Panc1 (cell line): ENCODE measurements around the gene FBXL22. TPM values are rescaled to one million over a fixed set of nuclear protein-coding genes. Genes with fewer than 3 reads are reported as not detected.

Experiments
- ATAC-seq: fragments of 200-7000 bp; cut with Tn5 transposase; 2 replicates; pipeline ENCODE4 v1.9.1; 2020; ENCODE audit warnings: mild to moderate bottlenecking, moderate library complexity
- BruUV-seq: library from RNA; stranded (reverse); fragments of 400-500 nt; replicated peaks from 2 replicates; lab custom pipeline; 2021; lab: Mats Ljungman, UMichigan
- CTCF ChIA-PET: fragments of 300-600 bp; sonication (Branson Sonifier 250); formaldehyde crosslinking; loops from one replicate; lab custom pipeline; 2022; ENCODE audit warnings: antibody characterized with exemption; lab: Charles Lee
- POLR2A ChIA-PET: fragments of 300-600 bp; sonication (Branson Sonifier 250); formaldehyde crosslinking; loops from one replicate; lab custom pipeline; 2022; ENCODE audit warnings: antibody characterized with exemption; lab: Charles Lee
- DNase-seq: peaks from one replicate; pipeline ENCODE4 v3.0.0-alpha.2; 2010; ENCODE audit warnings: low read depth, low spot score
- H3K27ac ChIP-seq: 2 replicates; pipeline ENCODE4 v1.5.1; 2011; ENCODE audit warnings: mild to moderate bottlenecking, low read length, inconsistent platforms
- H3K27me3 ChIP-seq: fragments of 200-500 bp; sonication (Bioruptor generic); 2 replicates; pipeline ENCODE4 v1.6.0; 2014; ENCODE audit warnings: low read length, inconsistent platforms; ENCODE audit not compliant: control insufficient read depth, insufficient read depth
- H3K36me3 ChIP-seq: fragments of 200-500 bp; sonication (Bioruptor generic); 2 replicates; pipeline ENCODE4 v1.5.1; 2014; ENCODE audit warnings: inconsistent platforms, mild to moderate bottlenecking, low read length, moderate library complexity; ENCODE audit not compliant: control insufficient read depth, insufficient read depth
- H3K4me1 ChIP-seq: 2 replicates; pipeline ENCODE4 v1.5.1; 2011; ENCODE audit warnings: inconsistent platforms, mild to moderate bottlenecking, low read length, moderate library complexity; ENCODE audit not compliant: control insufficient read depth, insufficient read depth
- H3K4me3 ChIP-seq, 2 experiments: 2 replicates each; pipeline ENCODE4 v1.5.1; 2011 to 2012; ENCODE audit warnings: low read depth in 2 of 2, low read length in 2 of 2, mild to moderate bottlenecking in 2 of 2, inconsistent platforms in 1 of 2, moderate library complexity in 1 of 2
- H3K9me3 ChIP-seq: fragments of 200-500 bp; sonication (Bioruptor generic); 2 replicates; pipeline ENCODE4 v1.5.1; 2014; ENCODE audit warnings: low read depth, mild to moderate bottlenecking, inconsistent platforms, low read length, moderate library complexity; ENCODE audit not compliant: control insufficient read depth, insufficient read depth
- CTCF ChIP-seq: fragments of 450-650 bp; IDR thresholded peaks from 2 replicates; pipeline ENCODE4 v1.5.1; 2017; ENCODE audit warnings: mild to moderate bottlenecking
- POLR2AphosphoS5 ChIP-seq: IDR thresholded peaks from 2 replicates; pipeline ENCODE4 v1.6.1; 2012; ENCODE audit warnings: mild to moderate bottlenecking, low read depth, low read length, moderate library complexity
- REST ChIP-seq, 2 experiments: IDR thresholded peaks; 2 replicates each; pipeline ENCODE4 v1.6.1; 2011 to 2012; ENCODE audit warnings: low read depth in 2 of 2, control low read depth in 1 of 2, low read length in 1 of 2, mild to moderate bottlenecking in 1 of 2, moderate library complexity in 1 of 2; ENCODE audit not compliant: insufficient read depth in 1 of 2
- SIN3A ChIP-seq: IDR thresholded peaks from 2 replicates; pipeline ENCODE4 v1.6.1; 2012; ENCODE audit warnings: low read depth, mild to moderate bottlenecking, low read length, moderate library complexity, borderline replicate concordance; ENCODE audit not compliant: insufficient read depth
- TCF7L2 ChIP-seq: IDR thresholded peaks from 2 replicates; pipeline ENCODE4 v1.6.1; 2011; ENCODE audit warnings: mild to moderate bottlenecking, low read depth, low read length, inconsistent platforms
- in situ Hi-C: cut with HindIII; loops from 2 replicates; pipeline ENCODE4 v1.10.0; 2016; ENCODE audit warnings: low sequenced_read_pairs, low pct_unique_long_range_greater_than_20kb
- intact Hi-C: fragments of 100-400 bp; cut with micrococcal nuclease; formaldehyde crosslinking; loops from one replicate; pipeline ENCODE4 v1.10.0; 2022; ENCODE audit not compliant: unreplicated experiment
- total RNA-seq: library from RNA; stranded (reverse); gene quantifications from one replicate; pipeline ENCODE4 v1.2.1, GENCODE V29; 2021; ENCODE audit not compliant: unreplicated experiment

The FBXL22 gene
- total RNA-seq, 1 experiment from 2014 or later, result 0.54 TPM

- Histone ChIP-seq H3K36me3 (no peaks in the 10 kb centered on the region), H3K4me3 (no peak overlapping the region), H3K9me3 (no peaks in the 10 kb centered on the region), H3K27ac (no peak overlapping the region), H3K27me3 (no peaks in the 10 kb centered on the region), H3K4me1 (peaks cover 4% of the 10 kb centered on the region; the same call in 1 of the 2 replicates)
- in situ Hi-C loops (no loop called here), intact Hi-C loops (no loop called here)
- TF ChIP-seq TCF7L2 (no peak), SIN3A (no peak), POLR2AphosphoS5 (no peak), REST (IDR thresholded peaks at IDR 0.05; ENCODE audit: insufficient read depth in 1 of 2, low read depth in 2 of 2, low read length in 1 of 2) (no peak), CTCF (no peak)
- BruUV-seq, result no TSS peak
- ATAC-seq, result no peak
- CTCF ChIA-PET, result no interaction called here
- DNase-seq, result no peak
- POLR2A ChIA-PET, result no interaction called here
Observed at GRCh38 chr15:63582179-63582578, 15.0 kb upstream of the FBXL22 start.

- TF ChIP-seq CTCF (no peak), POLR2AphosphoS5 (no peak), TCF7L2 (no peak), SIN3A (no peak), REST (IDR thresholded peaks at IDR 0.05; ENCODE audit: insufficient read depth in 1 of 2, low read depth in 2 of 2, low read length in 1 of 2) (no peak)
- ChIA-PET CTCF (interaction anchor here (0.6 kb wide), 1 partner anchor 16 kb away, joined by 3 read pairs; no protein-coding TSS in a partner anchor), POLR2A (no interaction called here)
- intact Hi-C loops (no loop called here), in situ Hi-C loops (no loop called here)
- DNase-seq, result no peak
- H3K9me3 ChIP-seq, result no peaks in the 10 kb centered on the region
- H3K36me3 ChIP-seq, result no peaks in the 10 kb centered on the region; the same call in 1 of the 2 replicates
- ATAC-seq, result 0 out of 2 replicates have a peak, but pooled peaks have one; percentile 48
- no peak overlapping the region for H3K27ac ChIP-seq
- H3K27me3 ChIP-seq, result no peaks in the 10 kb centered on the region
- H3K4me3 ChIP-seq, result no peak overlapping the region
- H3K4me1 ChIP-seq, result peaks cover 9% of the 10 kb centered on the region; the same call in 1 of the 2 replicates
- BruUV-seq, result no TSS peak
Observed at GRCh38 chr15:63582718-63583426, 14.3 kb upstream of the FBXL22 start.
